Frontal cortex (tissue), 4 donors: ENCODE measurements around the gene TTC9. TPM values are rescaled to one million over a fixed set of nuclear protein-coding genes. Genes with fewer than 3 reads are reported as not detected.

Source experiments
- DNase-seq, 2 donors: peaks; one replicate each; pipeline ENCODE4 v3.0.0; 2012; ENCODE audit warnings: low spot score in 2 of 2
- FAIRE-seq: peaks from 2 replicates; lab custom pipeline; 2012; peaks lifted over from hg19 to GRCh38; lab: Jason Lieb, UNC
- small RNA-seq: library from RNA; depleted of rRNA; stranded (forward); fragments of <200 nt; gene quantifications from one replicate; pipeline ENCODE3, GENCODE V24; 2014
- total RNA-seq: library from RNA; depleted of rRNA; stranded (reverse); fragments of >200 nt; gene quantifications from one replicate; pipeline ENCODE4 v1.2.3, GENCODE V29; 2014
- donor health status: control.
- donor health status: control.
- donor health status: control.

Gene TTC9
- total RNA-seq, 1 donor from 2014 or later = 14.7 TPM

GRCh38 chr14:70708717-70709570 is 67.2 kb downstream of the TTC9 start:
- FAIRE-seq = no peak
- DNase-seq = no peak

DNA sequence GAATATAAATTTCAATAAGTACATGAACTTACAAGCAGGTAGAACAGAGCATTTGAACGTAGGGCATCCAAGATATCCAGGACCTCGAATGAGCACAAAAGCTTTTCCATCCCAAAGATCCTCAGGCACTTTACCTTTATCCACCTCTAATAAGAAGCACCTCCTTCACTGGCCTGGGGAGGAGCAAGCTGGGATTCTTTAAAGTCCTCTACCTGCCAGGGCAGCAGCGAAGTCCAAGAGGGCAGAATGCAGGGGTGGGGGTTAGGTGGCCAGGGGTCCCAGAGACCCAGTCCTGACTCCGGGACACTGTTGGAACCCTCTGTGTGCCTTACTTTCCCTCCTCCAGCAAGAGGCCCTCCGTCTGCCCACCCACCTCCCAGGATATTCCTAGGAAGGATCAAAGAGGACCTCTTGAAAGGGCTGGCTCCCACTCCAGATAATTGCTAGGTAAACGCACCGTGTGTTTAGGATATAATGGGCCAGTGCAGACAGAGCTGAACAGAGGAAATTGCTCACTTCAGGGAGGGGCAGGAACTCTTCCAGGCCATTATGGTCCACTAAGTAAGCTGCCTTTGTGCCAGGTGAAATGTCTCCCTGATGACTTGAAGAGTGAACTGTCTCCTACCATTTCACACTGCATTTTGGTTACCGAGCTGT is 68.1 kb downstream of the TTC9 start:
- no peak for FAIRE-seq
- DNase-seq = no peak

DNA sequence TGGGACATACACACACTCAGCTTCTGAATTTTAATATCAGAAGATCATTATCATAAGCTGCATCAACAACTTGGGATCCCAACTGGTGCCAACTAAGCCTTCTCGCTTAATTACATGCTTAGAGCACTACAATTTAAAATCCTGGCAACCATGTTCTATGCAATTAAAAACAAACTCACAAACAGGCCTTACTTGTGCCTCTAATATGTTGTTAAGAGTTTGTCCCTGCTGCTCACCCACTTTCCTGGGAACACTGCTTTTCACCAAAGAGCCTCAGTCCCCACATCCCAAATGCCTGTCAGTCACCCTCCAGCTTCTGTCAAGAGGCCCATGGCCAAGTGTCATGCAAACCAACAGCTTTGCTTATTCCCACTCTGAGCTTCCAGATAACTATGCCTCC is 69.7 kb downstream of the TTC9 start:
- no peak for FAIRE-seq
- DNase-seq = no peak

- DNase-seq = no peak
- no peak for FAIRE-seq
Observed at GRCh38 chr14:70713096-70713495, 71.4 kb downstream of the TTC9 start.

DNA sequence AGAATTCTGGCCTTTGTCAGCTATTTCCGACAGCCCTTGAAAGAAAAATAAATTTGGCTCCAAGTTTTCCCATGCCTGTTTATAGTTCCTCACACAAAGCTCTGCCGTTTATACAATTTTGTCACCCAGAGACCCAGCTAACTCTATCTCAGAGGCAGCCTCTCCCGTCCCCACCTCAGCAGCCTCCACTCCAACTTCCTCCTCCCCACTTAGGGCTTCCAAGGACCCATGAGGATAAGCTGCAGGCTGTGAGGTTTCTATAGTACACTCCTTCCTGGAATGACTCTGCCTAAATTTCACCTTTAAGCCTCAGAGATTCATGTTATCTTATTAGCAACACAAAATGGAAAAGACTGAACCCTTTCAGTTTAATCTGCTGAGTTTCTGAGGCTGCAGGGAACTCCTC is 71.8 kb downstream of the TTC9 start:
- DNase-seq (no peak), FAIRE-seq (no peak)

GRCh38 chr14:70714055-70714550 is 72.4 kb downstream of the TTC9 start:
- FAIRE-seq (no peak), DNase-seq (peak in 1 of 2 donors; percentile 33)

GRCh38 chr14:70716483-70716882 is 74.8 kb downstream of the TTC9 start:
- no peak for DNase-seq
- no peak for FAIRE-seq

- FAIRE-seq = no peak
Observed at GRCh38 chr14:70716958-70717357, 75.2 kb downstream of the TTC9 start.

GRCh38 chr14:70718383-70719118 is 76.8 kb downstream of the TTC9 start:
- no peak for FAIRE-seq

More at GRCh38 chr14:70716958-70717357, 75.2 kb downstream of the TTC9 start:
- no peak for DNase-seq

DNA sequence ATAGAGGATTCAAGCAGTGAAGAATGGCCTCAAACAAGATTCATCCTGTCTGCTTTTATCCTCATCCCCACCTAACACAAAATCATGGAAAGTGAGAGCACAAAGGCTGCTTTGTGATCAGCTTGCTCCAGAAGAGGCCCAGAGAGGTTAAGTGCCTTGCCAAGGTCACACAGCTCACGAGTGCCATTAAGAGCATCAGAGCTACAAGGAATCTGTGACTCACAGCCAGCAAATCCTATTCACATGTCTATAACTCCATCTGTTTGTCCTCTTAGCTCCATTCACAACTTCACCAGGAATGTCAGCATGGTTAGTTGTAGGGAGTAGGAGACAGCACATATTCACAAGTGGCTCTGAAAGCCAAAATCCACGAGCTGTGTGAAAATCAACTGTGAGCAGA is 79.8 kb downstream of the TTC9 start:
- FAIRE-seq (no peak), DNase-seq (no peak)

More at GRCh38 chr14:70718383-70719118, 76.8 kb downstream of the TTC9 start:
- no peak for DNase-seq

DNA sequence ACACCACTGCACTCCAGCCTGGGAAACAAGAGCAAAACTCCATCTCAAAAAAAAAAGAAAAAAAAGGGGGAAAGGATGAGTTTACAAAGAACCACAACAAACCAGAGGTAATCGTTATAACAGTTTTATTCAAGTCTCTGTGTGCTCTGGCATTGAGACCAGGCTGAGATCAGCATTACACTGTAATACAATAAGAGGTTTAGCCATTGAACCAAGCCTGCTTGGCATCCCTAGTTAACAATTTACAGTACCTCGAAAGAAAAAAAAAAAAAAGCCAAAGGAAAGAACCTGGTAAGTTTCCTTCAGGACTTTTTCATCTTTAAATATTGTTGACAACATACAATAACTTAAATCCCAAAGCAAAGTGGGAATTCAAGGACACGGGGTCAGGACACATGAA is 80.7 kb downstream of the TTC9 start:
- DNase-seq (no peak), FAIRE-seq (no peak)

DNA sequence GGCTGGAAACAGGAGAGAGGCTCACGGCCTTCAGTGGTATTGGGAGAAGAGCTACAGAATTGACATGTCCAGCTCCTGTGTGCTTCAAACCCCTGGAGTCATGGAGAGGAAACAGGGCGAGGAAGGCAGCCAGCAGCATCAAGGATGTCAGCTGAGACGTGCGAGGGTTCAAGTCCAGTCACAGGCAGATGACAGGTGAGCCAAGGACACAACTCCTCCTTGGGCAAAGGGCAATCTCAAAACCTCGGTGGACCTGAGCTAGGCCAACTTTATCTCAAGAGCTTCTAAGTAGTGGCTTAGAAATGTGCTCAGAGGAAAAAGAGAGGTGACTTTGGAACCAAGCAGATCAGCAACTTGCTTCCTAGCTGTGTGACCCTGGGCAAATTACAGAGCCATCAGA is 81.6 kb downstream of the TTC9 start:
- DNase-seq (no peak), FAIRE-seq (no peak)

DNA sequence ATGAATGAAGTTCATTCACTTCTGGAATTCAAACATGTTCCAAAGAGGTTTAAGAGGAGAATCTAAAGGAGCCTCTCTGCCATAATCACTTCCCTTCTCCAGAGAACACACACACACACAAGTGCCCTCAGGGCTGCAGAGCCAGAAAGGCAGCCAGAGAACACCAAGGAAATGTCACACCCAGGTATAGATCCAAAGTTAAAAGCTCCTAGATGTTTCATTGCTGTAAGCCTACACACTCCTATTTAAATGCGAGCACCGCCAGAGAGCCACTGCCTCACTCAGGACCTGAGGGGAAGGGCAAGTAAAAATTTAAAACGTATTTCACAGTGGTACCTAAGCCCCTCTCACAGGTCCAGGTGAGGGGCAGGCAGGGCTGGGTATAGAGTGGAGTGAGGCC is 82.4 kb downstream of the TTC9 start:
- DNase-seq = no peak

DNA sequence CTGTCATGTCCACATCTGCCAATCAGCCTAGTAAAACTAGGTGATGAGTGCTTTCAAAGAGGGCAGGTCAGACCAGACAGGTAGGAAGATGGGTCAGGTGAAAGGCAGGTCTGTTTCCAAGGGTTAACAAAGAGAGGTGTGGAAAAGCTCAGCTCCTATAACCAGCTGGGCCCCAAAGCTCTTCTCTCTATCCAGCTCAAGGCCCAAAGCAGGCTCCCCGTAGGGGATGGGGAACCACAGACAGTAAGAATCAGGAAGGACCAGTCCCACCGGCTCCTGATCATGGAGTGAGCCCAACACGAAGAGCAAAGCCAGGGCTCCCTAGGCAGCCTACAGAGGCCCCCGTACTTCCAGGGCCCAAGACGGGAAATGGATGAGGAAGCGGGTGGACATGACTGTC is 83.2 kb downstream of the TTC9 start:
- DNase-seq = no peak
- no peak for FAIRE-seq

More for the DNA sequence above, 82.4 kb downstream of the TTC9 start:
- FAIRE-seq = no peak

Small RNA genes within 50 kb of the gene (small RNA-seq; reads per million reads assigned to genes)
- gene RN7SL77P = not detected

Other genes with a start within 250 kb of the TTC9 start
- gene SYNJ2BP, start 224.8 kb upstream of the TTC9 start, total RNA-seq = 25.3 TPM
- gene ADAM21, start 189.7 kb upstream of the TTC9 start, total RNA-seq = under 0.01 TPM
- 1.6 TPM for gene ADAM20, start 106.9 kb upstream of the TTC9 start, total RNA-seq
- 49.7 TPM for gene MED6, start 41.3 kb upstream of the TTC9 start, total RNA-seq
- gene MAP3K9, start 167.6 kb downstream of the TTC9 start, total RNA-seq = 11.4 TPM